Measurements from ENCODE around the gene NDOR1.

DNA sequence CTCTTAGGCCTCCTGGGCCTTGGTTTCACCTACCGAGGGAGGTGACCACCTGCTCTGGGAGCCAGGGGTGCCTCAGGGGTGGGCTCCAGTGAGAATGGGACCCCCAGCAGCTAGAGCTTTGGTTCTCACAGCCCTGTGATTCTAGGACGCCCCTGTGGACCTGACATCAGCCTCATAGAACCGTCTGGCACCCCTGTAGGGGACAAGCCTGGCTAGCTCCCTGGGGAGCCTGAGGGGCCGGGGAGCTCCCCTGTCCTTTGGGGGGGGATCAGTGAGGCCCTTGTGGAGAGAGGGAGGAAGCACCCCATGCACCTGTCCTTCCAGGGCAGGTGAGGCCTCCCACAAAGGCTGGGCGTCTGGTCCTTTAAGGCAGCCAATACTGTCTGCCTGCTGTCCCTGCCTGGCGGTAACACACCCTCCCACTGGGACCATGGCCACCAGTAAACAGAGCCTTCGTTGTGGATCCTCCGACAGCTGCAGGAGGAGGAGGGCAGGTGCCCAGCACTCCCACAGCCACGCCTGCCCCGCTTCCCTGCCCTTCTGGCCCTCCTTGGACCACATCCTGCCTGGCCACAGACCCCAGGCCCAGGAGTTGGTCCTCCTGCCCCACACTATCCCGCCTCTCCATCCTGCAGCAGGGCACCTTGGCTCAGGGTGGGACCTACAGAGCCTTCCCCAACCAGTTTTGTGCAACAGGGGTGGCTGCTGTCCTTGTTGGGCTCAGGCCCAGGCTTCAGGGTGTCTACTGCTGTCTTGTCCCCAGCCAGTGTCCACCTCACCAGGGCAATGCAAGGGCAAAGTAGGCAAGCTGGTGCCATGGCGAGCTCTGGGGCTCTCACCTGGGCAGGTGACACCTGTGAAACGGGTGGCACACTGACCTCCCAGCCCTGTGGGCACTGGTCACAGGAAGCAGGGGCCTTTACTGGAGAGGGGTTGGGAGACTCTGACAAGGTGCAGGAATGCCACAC, 32.5 kb downstream of the NDOR1 start:
- no peak for TF ChIP-seq POLR2A (IDR thresholded peaks at IDR 0.05)
- TF ChIP-seq, protein P1, sequence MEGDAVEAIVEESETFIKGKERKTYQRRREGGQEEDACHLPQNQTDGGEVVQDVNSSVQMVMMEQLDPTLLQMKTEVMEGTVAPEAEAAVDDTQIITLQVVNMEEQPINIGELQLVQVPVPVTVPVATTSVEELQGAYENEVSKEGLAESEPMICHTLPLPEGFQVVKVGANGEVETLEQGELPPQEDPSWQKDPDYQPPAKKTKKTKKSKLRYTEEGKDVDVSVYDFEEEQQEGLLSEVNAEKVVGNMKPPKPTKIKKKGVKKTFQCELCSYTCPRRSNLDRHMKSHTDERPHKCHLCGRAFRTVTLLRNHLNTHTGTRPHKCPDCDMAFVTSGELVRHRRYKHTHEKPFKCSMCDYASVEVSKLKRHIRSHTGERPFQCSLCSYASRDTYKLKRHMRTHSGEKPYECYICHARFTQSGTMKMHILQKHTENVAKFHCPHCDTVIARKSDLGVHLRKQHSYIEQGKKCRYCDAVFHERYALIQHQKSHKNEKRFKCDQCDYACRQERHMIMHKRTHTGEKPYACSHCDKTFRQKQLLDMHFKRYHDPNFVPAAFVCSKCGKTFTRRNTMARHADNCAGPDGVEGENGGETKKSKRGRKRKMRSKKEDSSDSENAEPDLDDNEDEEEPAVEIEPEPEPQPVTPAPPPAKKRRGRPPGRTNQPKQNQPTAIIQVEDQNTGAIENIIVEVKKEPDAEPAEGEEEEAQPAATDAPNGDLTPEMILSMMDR (IDR thresholded peaks at IDR 0.05) = no peak
